Endothelial cell of umbilical vein (primary cell): ENCODE data around the gene HOXA3. TPM values are rescaled to one million over a fixed set of nuclear protein-coding genes. Genes with fewer than 3 reads are reported as not detected.

Source experiments
- BruUV-seq: library from RNA; stranded (reverse); fragments of 400-500 nt; replicated peaks from 2 replicates; lab custom pipeline; 2021; lab: Mats Ljungman, UMichigan
- CTCF ChIA-PET: fragments of 300-600, 350-600 bp; sonication (Branson Sonifier 250); formaldehyde crosslinking; loops from one replicate; lab custom pipeline; 2021; ENCODE audit warnings: antibody characterized with exemption, inconsistent platforms; lab: Charles Lee
- POLR2A ChIA-PET: fragments of 300-600, 350-600 bp; sonication (Branson Sonifier 250); formaldehyde crosslinking; loops from one replicate; lab custom pipeline; 2021; ENCODE audit warnings: antibody characterized with exemption, inconsistent platforms; lab: Charles Lee
- DNase-seq: peaks from one replicate; pipeline ENCODE4 v3.0.0-alpha.2; 2011; ENCODE audit warnings: low read depth, low spot score
- FAIRE-seq: peaks from 2 replicates; lab custom pipeline; 2011; peaks lifted over from hg19 to GRCh38; lab: Jason Lieb, UNC
- H2AFZ ChIP-seq: 2 replicates; pipeline ENCODE4 v1.6.0; 2012; ENCODE audit warnings: low read depth, low read length, control low read depth, inconsistent platforms
- H3K27ac ChIP-seq: 2 replicates; pipeline ENCODE4 v1.5.1; 2011; ENCODE audit warnings: low read depth, mild to moderate bottlenecking, control low read depth, low read length, moderate library complexity; ENCODE audit not compliant: insufficient read depth
- H3K27me3 ChIP-seq, 2 experiments: 2 replicates each; pipeline versions ENCODE4 v1.6.0 to v1.6.1; 2011; ENCODE audit warnings: low read length in 2 of 2, mixed read lengths in 1 of 2; ENCODE audit not compliant: control insufficient read depth in 2 of 2, insufficient read depth in 2 of 2
- H3K36me3 ChIP-seq, 2 experiments: 2 replicates in 1 of 2; 3 replicates in 1 of 2; pipeline ENCODE4 v1.5.1; 2011; ENCODE audit warnings: low read length in 2 of 2, mild to moderate bottlenecking in 1 of 2, moderate library complexity in 1 of 2; ENCODE audit not compliant: control insufficient read depth in 2 of 2, insufficient read depth in 2 of 2; ENCODE audit errors: extremely low read depth in 1 of 2
- H3K4me1 ChIP-seq: 3 replicates; pipeline ENCODE4 v1.5.1; 2011; ENCODE audit warnings: mild to moderate bottlenecking, low read length; ENCODE audit not compliant: control insufficient read depth, insufficient read depth; ENCODE audit errors: extremely low read depth
- H3K4me2 ChIP-seq: 2 replicates; pipeline ENCODE4 v1.6.1; 2011; ENCODE audit warnings: low read length, control low read depth, mixed read lengths; ENCODE audit not compliant: insufficient read depth
- H3K4me3 ChIP-seq, 3 experiments: fragments of 200-600 bp in 1 of 3; sonication (generic), shearing (Covaris generic) in 1 of 3; replicated peaks in 1 of 3; 2 replicates each; pipeline ENCODE4 v1.5.1; 2011 to 2016; ENCODE audit warnings: control low read depth in 3 of 3, low read length in 3 of 3, mild to moderate bottlenecking in 2 of 3, inconsistent platforms in 1 of 3, low read depth in 1 of 3, moderate library complexity in 1 of 3; ENCODE audit not compliant: insufficient read depth in 1 of 3
- H3K79me2 ChIP-seq: 2 replicates; pipeline ENCODE4 v1.6.0; 2012; ENCODE audit warnings: low read length, inconsistent platforms; ENCODE audit not compliant: control insufficient read depth, insufficient read depth
- H3K9ac ChIP-seq: replicated peaks from 2 replicates; pipeline ENCODE3; 2011; ENCODE audit warnings: low read length, control low read depth; ENCODE audit not compliant: insufficient read depth; ENCODE audit errors: extremely low read depth
- H3K9me1 ChIP-seq: replicated peaks from 3 replicates; pipeline ENCODE4 v1.6.0; 2011; ENCODE audit warnings: mild to moderate bottlenecking, low read length; ENCODE audit not compliant: control insufficient read depth, insufficient read depth; ENCODE audit errors: extremely low read depth
- H3K9me3 ChIP-seq: replicated peaks from 2 replicates; pipeline ENCODE4 v1.5.1; 2012; ENCODE audit warnings: low read length, inconsistent platforms; ENCODE audit not compliant: control insufficient read depth, insufficient read depth
- H4K20me1 ChIP-seq: replicated peaks from 2 replicates; pipeline ENCODE3; 2011; ENCODE audit warnings: mild to moderate bottlenecking, low read length; ENCODE audit not compliant: control insufficient read depth, insufficient read depth; ENCODE audit errors: extremely low read depth
- CTCF ChIP-seq, 2 donors: IDR thresholded peaks; 1 replicate in 1 of 2; 2 replicates in 1 of 2; pipeline ENCODE4 v1.5.1; 2011; ENCODE audit warnings: low read length in 2 of 2, mild to moderate bottlenecking in 2 of 2, moderate library complexity in 2 of 2, control low read depth in 1 of 2, inconsistent platforms in 1 of 2, low read depth in 1 of 2; ENCODE audit not compliant: insufficient read depth in 1 of 2; ENCODE audit errors: extremely low read depth in 1 of 2
- EZH2 ChIP-seq: IDR thresholded peaks from 2 replicates; pipeline ENCODE4 v1.6.1; 2012; ENCODE audit warnings: borderline replicate concordance, low read depth, mild to moderate bottlenecking, moderate library complexity, low read length, inconsistent platforms; ENCODE audit not compliant: severe bottlenecking
- FOS ChIP-seq: IDR thresholded peaks from 2 replicates; pipeline ENCODE4 v1.6.1; 2011; ENCODE audit warnings: mild to moderate bottlenecking, low read length, moderate library complexity, borderline replicate concordance; ENCODE audit not compliant: insufficient read depth
- GATA2 ChIP-seq: IDR thresholded peaks from 2 replicates; pipeline ENCODE4 v1.7.0; 2011; ENCODE audit warnings: low read depth, mild to moderate bottlenecking, moderate library complexity, mixed read lengths, low read length; ENCODE audit not compliant: insufficient read length, insufficient read depth
- JUN ChIP-seq: IDR thresholded peaks from 2 replicates; pipeline ENCODE4 v1.6.1; 2011; ENCODE audit warnings: borderline replicate concordance, low read depth; ENCODE audit not compliant: insufficient read length, insufficient read depth
- MAX ChIP-seq: IDR thresholded peaks from 2 replicates; pipeline ENCODE4 v1.6.1; 2011; ENCODE audit not compliant: insufficient read depth, insufficient read length
- MYC ChIP-seq: IDR thresholded peaks from one replicate; pipeline ENCODE4 v1.6.1; 2011; ENCODE audit warnings: mild to moderate bottlenecking, low read depth, low read length
- POLR2A ChIP-seq: IDR thresholded peaks from 2 replicates; pipeline ENCODE4 v1.6.1; 2012; ENCODE audit warnings: low read depth, mild to moderate bottlenecking, control low read depth, low read length
- POLR2AphosphoS5 ChIP-seq: IDR thresholded peaks from 2 replicates; pipeline ENCODE4 v1.6.1; 2012; ENCODE audit warnings: low read depth, mild to moderate bottlenecking, control low read depth, low read length, moderate library complexity; ENCODE audit not compliant: insufficient read depth
- dilution Hi-C: fragments of 300-500 bp; cut with MboI; formaldehyde crosslinking; loops from one replicate; pipeline ENCODE4 v1.15.0; 2019; ENCODE audit warnings: low sequenced_read_pairs; ENCODE audit not compliant: extremely low pct_ligation_motif_present
- intact Hi-C: fragments of 100-400 bp; cut with micrococcal nuclease; formaldehyde crosslinking; loops from one replicate; pipeline ENCODE4 v1.10.0; 2022
- polyA plus RNA-seq, 4 experiments: library from polyadenylated mRNA; depleted of rRNA in 3 of 4; stranded (reverse) in 3 of 4; unstranded in 1 of 4; fragments of >200 nt; gene quantifications; 2 replicates each; pipeline versions ENCODE4 v1.2.1 to v1.2.3, GENCODE V29; 2011 to 2012; ENCODE audit warnings: missing spikeins in 1 of 4
- total RNA-seq: library from RNA; stranded (reverse); gene quantifications from 2 replicates; pipeline ENCODE4 v1.2.3, GENCODE V29; 2021

The HOXA3 gene
- total and polyA plus RNA-seq, 2 donors (not counting 3 experiments of a cell fraction or from before 2014, with no cell fraction given): 4.7 to 14.0 TPM

- intact Hi-C loops (loop anchor here (2.0 to 5.0 kb wide), 2 partner anchors 957 to 1001 kb away; partner anchors contain the start of genes CBX3 and HNRNPA2B1), dilution Hi-C loops (loop anchor here (25.0 kb wide), 1 partner anchor 971 kb away; no protein-coding TSS in a partner anchor)
- Histone ChIP-seq H3K27ac (peak overlapping the region; percentile 69), H3K79me2 (peaks cover 78% of the 10 kb centered on the region), H3K4me2 (peak overlapping the region; percentile 74), H3K4me3 (peak overlapping the region in 2 of 3 experiments; percentile 11 to 32), H2AFZ (peak overlapping the region; percentile 17), H3K9ac (peak overlapping the region; percentile 78), H3K9me3 (no peaks in the 10 kb centered on the region), H4K20me1 (no peaks in the 10 kb centered on the region), H3K9me1 (no peaks in the 10 kb centered on the region), H3K27me3 (no peaks in the 10 kb centered on the region), H3K4me1 (peaks cover 69% of the 10 kb centered on the region), H3K36me3 (peaks cover 0 to 1% of the 10 kb centered on the region in 2 experiments)
- no TSS peak for BruUV-seq
- TF ChIP-seq FOS (no peak), POLR2A (no peak), POLR2AphosphoS5 (no peak), GATA2 (no peak), JUN (no peak), MYC (no peak), CTCF (IDR thresholded peaks at IDR 0.05; ENCODE audit: extremely low read depth in 1 of 2, insufficient read depth in 1 of 2, low read depth in 1 of 2, low read length in 2 of 2) (no peak), MAX (no peak), EZH2 (no peak)
- POLR2A ChIA-PET: interaction anchor here (0.7 to 1.7 kb wide), 2 partner anchors 11 to 14 kb away, joined by 3 to 5 read pairs; partner anchors contain the start of gene HOXA5
- DNase-seq (no peak), FAIRE-seq (peak; percentile 78)
- CTCF ChIA-PET: interaction anchor here (0.9 to 4.1 kb wide), 10 partner anchors 8 to 475 kb away, joined by 3 to 48 read pairs (median 6); partner anchors contain the start of genes HOXA10 and HOXA5
Measured at GRCh38 chr7:27157702-27158431, 5.5 kb upstream of the HOXA3 start.
